Measurements from ENCODE around the gene NEK11. TPM values are rescaled to one million over a fixed set of nuclear protein-coding genes. Genes with fewer than 3 reads are reported as not detected.

NEK11 gene
- total RNA-seq, 2 donors from 2014 or later, result 1.8 to 10.3 TPM

DNA sequence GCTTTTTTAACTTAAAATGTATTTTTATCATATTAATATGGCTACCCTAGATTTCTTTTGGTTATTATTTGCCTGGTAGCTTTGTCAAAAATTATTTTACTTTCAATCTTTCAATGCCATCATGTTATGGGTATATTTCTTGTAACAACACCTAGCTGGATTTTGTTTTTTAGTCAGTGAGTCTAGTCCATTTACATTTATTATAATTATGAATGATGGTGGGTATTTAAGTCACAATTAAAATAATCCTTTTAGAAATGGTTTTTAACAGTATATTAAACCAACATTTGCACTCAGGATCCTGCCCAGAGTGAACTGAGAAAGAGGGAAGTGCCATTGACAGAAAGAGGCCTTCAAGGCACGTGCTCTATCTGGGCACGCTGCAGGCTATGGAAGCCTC is 315.1 kb downstream of the NEK11 start:
- H3K36me3 ChIP-seq, result no peaks in the 10 kb centered on the region
- H3K4me3 ChIP-seq, result no peak overlapping the region
- H3K9me3 ChIP-seq, result no peaks in the 10 kb centered on the region
- TF ChIP-seq, protein P1, sequence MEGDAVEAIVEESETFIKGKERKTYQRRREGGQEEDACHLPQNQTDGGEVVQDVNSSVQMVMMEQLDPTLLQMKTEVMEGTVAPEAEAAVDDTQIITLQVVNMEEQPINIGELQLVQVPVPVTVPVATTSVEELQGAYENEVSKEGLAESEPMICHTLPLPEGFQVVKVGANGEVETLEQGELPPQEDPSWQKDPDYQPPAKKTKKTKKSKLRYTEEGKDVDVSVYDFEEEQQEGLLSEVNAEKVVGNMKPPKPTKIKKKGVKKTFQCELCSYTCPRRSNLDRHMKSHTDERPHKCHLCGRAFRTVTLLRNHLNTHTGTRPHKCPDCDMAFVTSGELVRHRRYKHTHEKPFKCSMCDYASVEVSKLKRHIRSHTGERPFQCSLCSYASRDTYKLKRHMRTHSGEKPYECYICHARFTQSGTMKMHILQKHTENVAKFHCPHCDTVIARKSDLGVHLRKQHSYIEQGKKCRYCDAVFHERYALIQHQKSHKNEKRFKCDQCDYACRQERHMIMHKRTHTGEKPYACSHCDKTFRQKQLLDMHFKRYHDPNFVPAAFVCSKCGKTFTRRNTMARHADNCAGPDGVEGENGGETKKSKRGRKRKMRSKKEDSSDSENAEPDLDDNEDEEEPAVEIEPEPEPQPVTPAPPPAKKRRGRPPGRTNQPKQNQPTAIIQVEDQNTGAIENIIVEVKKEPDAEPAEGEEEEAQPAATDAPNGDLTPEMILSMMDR (IDR thresholded peaks at IDR 0.05), result no peak
- no peaks in the 10 kb centered on the region for H3K27me3 ChIP-seq (replicated peaks; ENCODE audit: insufficient read depth)
- H3K4me1 ChIP-seq (ENCODE audit: control insufficient read depth in 1 of 2, low read depth in 2 of 2), result peaks cover 5 to 9% of the 10 kb centered on the region in 2 donors
- no peak overlapping the region for H3K27ac ChIP-seq
- DNase-seq (ENCODE audit: low spot score) (no peak), ATAC-seq (ENCODE audit: insufficient number of reproducible peaks, low FRiP score, low read depth) (no peak)

DNA sequence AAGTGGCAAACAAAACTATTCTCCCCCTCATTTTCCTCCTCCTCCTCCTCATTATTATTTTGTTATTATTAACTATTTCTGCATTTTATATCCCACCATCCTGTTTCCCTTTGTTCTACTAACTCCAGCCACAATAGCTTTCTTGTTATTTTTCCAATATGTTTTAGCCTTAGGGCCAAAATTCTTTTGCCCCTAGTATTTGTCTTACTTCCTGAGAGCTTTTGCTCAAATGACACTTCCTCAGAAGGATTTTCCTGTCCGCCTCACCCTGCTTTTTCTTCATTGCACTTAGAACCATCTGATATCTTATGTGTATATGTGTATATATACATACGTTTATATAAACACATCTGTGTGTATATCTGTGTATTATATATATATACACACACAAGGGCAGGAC is 322.2 kb downstream of the NEK11 start:
- TF ChIP-seq, protein P1 (IDR thresholded peaks at IDR 0.05), result no peak
- DNase-seq (ENCODE audit: low spot score) (no peak), ATAC-seq (ENCODE audit: insufficient number of reproducible peaks, low FRiP score, low read depth) (no peak)
- Histone ChIP-seq H3K27ac (no peak overlapping the region), H3K4me1 (ENCODE audit: control insufficient read depth in 1 of 2, low read depth in 2 of 2) (no peaks in the 10 kb centered on the region), H3K4me3 (no peak overlapping the region), H3K36me3 (no peaks in the 10 kb centered on the region), H3K27me3 (replicated peaks; ENCODE audit: insufficient read depth) (no peaks in the 10 kb centered on the region), H3K9me3 (no peaks in the 10 kb centered on the region)

DNA sequence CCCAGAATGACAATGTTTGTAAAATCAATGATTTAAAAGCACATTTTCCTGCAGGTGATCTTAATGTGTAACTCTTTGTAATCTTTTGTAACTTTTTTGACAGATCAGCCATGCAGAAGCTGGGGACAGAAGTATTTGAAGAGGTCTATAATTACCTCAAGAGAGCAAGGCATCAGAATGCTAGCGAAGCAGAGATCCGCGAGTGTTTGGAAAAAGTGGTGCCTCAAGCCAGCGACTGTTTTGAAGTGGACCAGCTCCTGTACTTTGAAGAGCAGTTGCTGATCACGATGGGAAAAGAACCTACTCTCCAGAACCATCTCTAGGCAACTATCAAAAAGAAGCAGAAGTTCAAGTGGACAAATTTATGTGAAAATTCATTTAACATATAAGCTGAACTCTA is 322.8 kb downstream of the NEK11 start:
- no peak overlapping the region for H3K27ac ChIP-seq
- no peaks in the 10 kb centered on the region for H3K4me1 ChIP-seq (ENCODE audit: control insufficient read depth in 1 of 2, low read depth in 2 of 2)
- H3K4me3 ChIP-seq, result no peak overlapping the region
- no peaks in the 10 kb centered on the region for H3K27me3 ChIP-seq (replicated peaks; ENCODE audit: insufficient read depth)
- no peaks in the 10 kb centered on the region for H3K36me3 ChIP-seq
- ATAC-seq (ENCODE audit: insufficient number of reproducible peaks, low FRiP score, low read depth), result no peak
- H3K9me3 ChIP-seq, result no peaks in the 10 kb centered on the region
- DNase-seq (ENCODE audit: low spot score), result no peak
- TF ChIP-seq, protein P1 (IDR thresholded peaks at IDR 0.05), result no peak

DNA sequence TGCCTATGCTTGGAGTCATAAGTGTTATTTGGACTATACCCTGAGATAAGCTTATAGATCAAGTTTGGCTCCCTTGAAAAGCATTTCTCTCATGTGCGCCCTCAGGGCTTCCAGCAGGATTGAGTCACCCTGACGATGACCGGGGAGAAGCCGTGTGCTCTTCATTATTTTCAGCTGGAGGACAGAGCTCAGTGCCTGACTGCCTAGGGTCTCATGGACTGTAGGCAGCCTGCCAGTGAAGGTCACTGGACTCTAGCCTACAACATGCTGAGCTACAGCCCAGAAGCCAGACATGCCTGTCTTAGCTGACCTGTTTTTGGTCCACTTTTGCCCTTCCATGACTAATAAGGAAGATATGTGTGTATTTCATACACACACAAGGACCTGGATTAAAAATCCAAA is 323.3 kb downstream of the NEK11 start:
- H3K4me1 ChIP-seq (ENCODE audit: control insufficient read depth in 1 of 2, low read depth in 2 of 2), result no peaks in the 10 kb centered on the region
- H3K9me3 ChIP-seq, result no peaks in the 10 kb centered on the region
- H3K36me3 ChIP-seq, result no peaks in the 10 kb centered on the region
- DNase-seq (ENCODE audit: low spot score) (no peak), ATAC-seq (ENCODE audit: insufficient number of reproducible peaks, low FRiP score, low read depth) (no peak)
- H3K27me3 ChIP-seq (replicated peaks; ENCODE audit: insufficient read depth), result no peaks in the 10 kb centered on the region
- H3K4me3 ChIP-seq, result no peak overlapping the region
- TF ChIP-seq, protein P1 (IDR thresholded peaks at IDR 0.05), result no peak
- H3K27ac ChIP-seq, result no peak overlapping the region

DNA sequence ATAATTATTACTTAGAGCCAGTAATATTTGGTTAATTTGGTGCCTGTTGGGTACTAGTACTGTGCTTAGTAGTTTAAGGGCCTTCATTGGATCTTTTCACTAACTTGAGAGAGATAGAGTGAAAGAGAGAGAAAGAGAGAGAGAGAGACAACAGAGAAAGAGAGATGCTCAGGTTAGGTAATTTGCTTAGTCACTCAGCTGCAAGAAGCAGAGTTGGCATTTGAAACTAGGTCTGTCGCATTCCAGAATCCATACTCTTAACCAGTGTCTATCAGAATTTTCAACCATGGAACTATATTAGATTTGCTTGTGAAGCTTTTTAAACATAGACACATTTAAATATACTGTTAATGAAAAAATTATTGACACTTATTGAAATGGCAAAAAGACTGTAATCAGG is 323.8 kb downstream of the NEK11 start:
- no peak overlapping the region for H3K27ac ChIP-seq
- TF ChIP-seq, protein P1 (IDR thresholded peaks at IDR 0.05), result no peak
- ATAC-seq (ENCODE audit: insufficient number of reproducible peaks, low FRiP score, low read depth), result no peak

More for the DNA sequence above, 323.8 kb downstream of the NEK11 start:
- no peaks in the 10 kb centered on the region for H3K27me3 ChIP-seq (replicated peaks; ENCODE audit: insufficient read depth)
- H3K4me1 ChIP-seq (ENCODE audit: control insufficient read depth in 1 of 2, low read depth in 2 of 2), result no peaks in the 10 kb centered on the region
- H3K4me3 ChIP-seq, result no peak overlapping the region
- H3K9me3 ChIP-seq, result no peaks in the 10 kb centered on the region
- DNase-seq (ENCODE audit: low spot score), result no peak
- H3K36me3 ChIP-seq, result no peaks in the 10 kb centered on the region

All from thoracic aorta (tissue), 2 donors.